Loucy (cell line): ENCODE data around the gene NIPAL4.

Source experiments
- H2AFZ ChIP-seq: fragments of 200-600 bp; sonication (generic); 2 replicates; pipeline ENCODE4 v1.6.0; 2016; ENCODE audit warnings: antibody characterized with exemption, mild to moderate bottlenecking, low read length, moderate library complexity
- H3F3A ChIP-seq: fragments of 200-600 bp; 2 replicates; pipeline ENCODE4 v1.6.0; 2016; ENCODE audit warnings: antibody characterized with exemption, low read depth, mild to moderate bottlenecking
- H3K27me3 ChIP-seq: fragments of 200-600 bp; sonication (generic); 2 replicates; pipeline ENCODE4 v1.6.1; 2014; ENCODE audit warnings: low read length, mild to moderate bottlenecking; ENCODE audit not compliant: insufficient read depth, poor library complexity, severe bottlenecking
- H3K36me3 ChIP-seq: fragments of 200-600 bp; sonication (generic); 2 replicates; pipeline ENCODE4 v1.6.1; 2016; ENCODE audit warnings: low read length; ENCODE audit not compliant: insufficient read depth
- H3K4me1 ChIP-seq: fragments of 200-600 bp; sonication (generic); 2 replicates; pipeline ENCODE4 v1.5.1; 2014; ENCODE audit warnings: low read length, mild to moderate bottlenecking; ENCODE audit not compliant: insufficient read depth, poor library complexity, severe bottlenecking
- H3K4me2 ChIP-seq: fragments of 200-600 bp; sonication (generic); 2 replicates; pipeline ENCODE4 v1.6.0; 2014; ENCODE audit warnings: antibody characterized with exemption, low read length, low read depth, mild to moderate bottlenecking; ENCODE audit not compliant: poor library complexity, severe bottlenecking
- H3K4me3 ChIP-seq: fragments of 200-600 bp; sonication (generic); 2 replicates; pipeline ENCODE4 v1.5.1; 2014; ENCODE audit warnings: low read length, mild to moderate bottlenecking, mixed read lengths; ENCODE audit not compliant: poor library complexity, severe bottlenecking
- H3K79me2 ChIP-seq: fragments of 200-600 bp; sonication (generic); 2 replicates; pipeline ENCODE4 v1.6.1; 2014; ENCODE audit warnings: low read length; ENCODE audit not compliant: insufficient read depth
- H3K9ac ChIP-seq: fragments of 200-600 bp; sonication (generic); 2 replicates; pipeline ENCODE4 v1.6.0; 2014; ENCODE audit warnings: mild to moderate bottlenecking, low read depth, low read length, moderate library complexity; ENCODE audit not compliant: poor library complexity, severe bottlenecking
- H3K9me2 ChIP-seq: fragments of 200-600 bp; sonication (generic); replicated peaks from 2 replicates; pipeline ENCODE4 v1.6.1; 2016; ENCODE audit warnings: low read depth, low read length, mixed read lengths
- H3K9me3 ChIP-seq: fragments of 200-600 bp; sonication (generic); 2 replicates; pipeline ENCODE4 v1.6.1; 2014; ENCODE audit warnings: mild to moderate bottlenecking, antibody characterized with exemption, low read length, low read depth; ENCODE audit not compliant: insufficient read depth
- H4K20me1 ChIP-seq: fragments of 200-600 bp; sonication (generic); 2 replicates; pipeline ENCODE4 v1.6.0; 2014; ENCODE audit warnings: antibody characterized with exemption, low read length, mild to moderate bottlenecking; ENCODE audit not compliant: insufficient read depth, poor library complexity, severe bottlenecking
- EZH2phosphoT487 ChIP-seq: fragments of 200-600 bp; IDR thresholded peaks from 2 replicates; pipeline ENCODE4 v1.6.1; 2018; ENCODE audit warnings: antibody characterized with exemption, mild to moderate bottlenecking, moderate library complexity, borderline replicate concordance
- TF ChIP-seq, protein P1 (sequence below): fragments of 200-600 bp; sonication (generic); conservative IDR thresholded peaks from 2 replicates; pipeline ENCODE4 v1.5.1; 2014; ENCODE audit warnings: mild to moderate bottlenecking, antibody characterized with exemption, low read length

Gene NIPAL4

DNA sequence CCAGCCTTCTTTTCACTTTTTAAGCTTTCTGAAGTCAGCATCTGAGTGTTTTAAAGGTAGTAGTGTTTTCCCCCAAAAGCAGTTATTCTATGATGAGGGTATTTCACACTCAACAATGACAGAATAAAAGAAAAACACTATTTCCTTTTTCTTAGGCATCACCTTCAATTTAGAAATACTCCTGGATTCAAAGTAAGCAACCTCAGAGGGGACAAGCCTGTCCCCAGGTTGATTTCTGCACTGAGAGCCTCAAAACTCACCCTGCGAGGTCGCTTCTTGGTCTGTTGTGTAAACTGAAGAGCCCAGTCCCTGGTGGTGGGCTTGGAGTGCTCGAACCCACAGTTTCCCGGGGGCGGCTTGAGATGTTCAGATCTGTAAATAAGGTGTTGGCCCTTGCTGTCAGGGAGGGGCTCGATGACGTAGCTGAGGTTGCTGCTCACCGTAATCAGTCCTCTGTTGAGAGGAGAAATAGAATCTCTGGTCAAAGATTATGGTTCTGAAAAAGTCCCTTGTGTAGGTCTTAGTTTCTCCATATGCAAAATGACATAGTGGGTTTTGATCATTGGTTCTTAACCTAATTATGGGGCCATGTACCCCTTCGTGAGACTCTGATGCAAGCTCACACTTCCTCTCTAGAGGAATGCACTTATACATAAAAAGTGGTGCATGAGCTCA lies 59.7 kb downstream of the NIPAL4 start:
- H3K4me1 ChIP-seq = no peaks in the 10 kb centered on the region
- no peaks in the 10 kb centered on the region for H3K79me2 ChIP-seq
- no peak overlapping the region for H2AFZ ChIP-seq
- TF ChIP-seq, protein P1, sequence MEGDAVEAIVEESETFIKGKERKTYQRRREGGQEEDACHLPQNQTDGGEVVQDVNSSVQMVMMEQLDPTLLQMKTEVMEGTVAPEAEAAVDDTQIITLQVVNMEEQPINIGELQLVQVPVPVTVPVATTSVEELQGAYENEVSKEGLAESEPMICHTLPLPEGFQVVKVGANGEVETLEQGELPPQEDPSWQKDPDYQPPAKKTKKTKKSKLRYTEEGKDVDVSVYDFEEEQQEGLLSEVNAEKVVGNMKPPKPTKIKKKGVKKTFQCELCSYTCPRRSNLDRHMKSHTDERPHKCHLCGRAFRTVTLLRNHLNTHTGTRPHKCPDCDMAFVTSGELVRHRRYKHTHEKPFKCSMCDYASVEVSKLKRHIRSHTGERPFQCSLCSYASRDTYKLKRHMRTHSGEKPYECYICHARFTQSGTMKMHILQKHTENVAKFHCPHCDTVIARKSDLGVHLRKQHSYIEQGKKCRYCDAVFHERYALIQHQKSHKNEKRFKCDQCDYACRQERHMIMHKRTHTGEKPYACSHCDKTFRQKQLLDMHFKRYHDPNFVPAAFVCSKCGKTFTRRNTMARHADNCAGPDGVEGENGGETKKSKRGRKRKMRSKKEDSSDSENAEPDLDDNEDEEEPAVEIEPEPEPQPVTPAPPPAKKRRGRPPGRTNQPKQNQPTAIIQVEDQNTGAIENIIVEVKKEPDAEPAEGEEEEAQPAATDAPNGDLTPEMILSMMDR = no peak
- TF ChIP-seq EZH2phosphoT487 = no peak
- no peak overlapping the region for H3K9ac ChIP-seq
- no peaks in the 10 kb centered on the region for H3K9me2 ChIP-seq
- no peaks in the 10 kb centered on the region for H3F3A ChIP-seq
- no peaks in the 10 kb centered on the region for H3K27me3 ChIP-seq
- no peaks in the 10 kb centered on the region for H3K36me3 ChIP-seq
- H3K9me3 ChIP-seq = no peaks in the 10 kb centered on the region
- H3K4me3 ChIP-seq = no peak overlapping the region
- H4K20me1 ChIP-seq = no peaks in the 10 kb centered on the region
- H3K4me2 ChIP-seq = no peak overlapping the region

DNA sequence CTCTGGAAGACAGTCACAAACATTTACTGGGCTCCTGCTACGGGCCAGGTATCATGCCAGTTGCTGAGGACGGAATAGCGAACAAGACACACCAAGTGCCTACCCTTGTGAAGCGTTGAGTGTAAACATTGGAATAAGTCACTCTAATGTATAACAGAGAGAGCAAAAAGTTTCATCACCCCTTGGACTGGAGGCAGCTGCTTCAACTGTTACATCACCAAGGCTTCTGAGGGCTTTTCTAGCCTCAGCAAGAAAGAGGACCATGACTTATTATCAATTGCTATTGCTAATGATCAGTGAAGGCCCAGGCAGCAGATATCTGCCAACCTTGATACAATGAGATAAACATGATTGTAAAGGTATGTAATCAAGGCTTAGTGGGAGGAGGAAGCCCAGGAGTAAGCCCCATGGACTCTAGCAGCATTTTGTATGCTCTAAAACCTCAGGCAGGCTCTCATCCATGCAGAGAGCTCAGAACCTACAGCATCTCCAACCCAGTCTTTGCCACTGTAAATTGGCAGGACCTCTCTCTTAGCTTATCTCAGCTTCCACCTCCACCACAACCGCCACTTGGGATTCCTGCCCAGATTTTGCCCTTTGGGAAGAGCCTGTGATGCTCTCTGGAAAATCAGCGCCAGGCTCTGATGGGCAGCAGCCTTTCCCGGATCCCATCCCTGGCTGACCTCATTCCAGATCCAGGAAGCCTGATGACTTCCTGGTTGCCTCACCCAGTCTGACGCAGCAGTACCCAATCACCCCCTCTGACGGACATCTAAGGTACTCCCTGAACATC lies 61.1 kb downstream of the NIPAL4 start:
- H2AFZ ChIP-seq = no peak overlapping the region
- no peaks in the 10 kb centered on the region for H3F3A ChIP-seq
- no peaks in the 10 kb centered on the region for H4K20me1 ChIP-seq
- H3K4me3 ChIP-seq = no peak overlapping the region
- no peaks in the 10 kb centered on the region for H3K79me2 ChIP-seq
- no peak overlapping the region for H3K9ac ChIP-seq
- no peaks in the 10 kb centered on the region for H3K27me3 ChIP-seq
- H3K36me3 ChIP-seq = no peaks in the 10 kb centered on the region
- no peaks in the 10 kb centered on the region for H3K9me3 ChIP-seq
- no peak overlapping the region for H3K4me2 ChIP-seq
- no peaks in the 10 kb centered on the region for H3K9me2 ChIP-seq
- H3K4me1 ChIP-seq = no peaks in the 10 kb centered on the region
- no peak for TF ChIP-seq EZH2phosphoT487
- TF ChIP-seq, protein P1 = no peak

DNA sequence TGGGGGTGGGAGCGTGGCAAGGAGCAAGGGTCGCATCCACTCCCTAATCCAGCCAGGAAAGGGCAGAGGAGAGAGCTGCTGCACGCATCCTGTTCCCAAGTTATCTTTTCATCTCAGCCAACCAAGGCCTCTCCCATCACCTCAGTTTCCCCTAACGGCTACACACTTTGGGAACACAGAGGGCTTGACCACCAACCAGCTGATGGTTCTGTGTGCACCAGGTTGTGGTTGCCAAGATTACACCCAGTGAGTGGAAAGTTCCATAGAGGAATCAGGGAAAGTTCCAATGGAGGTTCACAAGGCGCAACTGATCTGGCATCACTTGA lies 61.7 kb downstream of the NIPAL4 start:
- TF ChIP-seq EZH2phosphoT487 = no peak

More for the DNA sequence above, 61.7 kb downstream of the NIPAL4 start:
- Histone ChIP-seq H4K20me1 (no peaks in the 10 kb centered on the region), H2AFZ (no peak overlapping the region), H3K9me2 (no peaks in the 10 kb centered on the region), H3K9ac (no peak overlapping the region), H3K4me1 (no peaks in the 10 kb centered on the region), H3K9me3 (no peaks in the 10 kb centered on the region), H3F3A (no peaks in the 10 kb centered on the region), H3K79me2 (no peaks in the 10 kb centered on the region), H3K4me3 (no peak overlapping the region), H3K4me2 (no peak overlapping the region), H3K27me3 (no peaks in the 10 kb centered on the region), H3K36me3 (no peaks in the 10 kb centered on the region)
